Measurements from ENCODE around the gene RLN3.
A peak's percentile ranks its signal among the peaks of the same experiment; 100 is the strongest.
"Not testable (repeated sequence)": the region's sequence is repeated elsewhere in the genome, so short reads cannot be mapped to it uniquely, and the experiment has no call there.

The RLN3 gene

DNA sequence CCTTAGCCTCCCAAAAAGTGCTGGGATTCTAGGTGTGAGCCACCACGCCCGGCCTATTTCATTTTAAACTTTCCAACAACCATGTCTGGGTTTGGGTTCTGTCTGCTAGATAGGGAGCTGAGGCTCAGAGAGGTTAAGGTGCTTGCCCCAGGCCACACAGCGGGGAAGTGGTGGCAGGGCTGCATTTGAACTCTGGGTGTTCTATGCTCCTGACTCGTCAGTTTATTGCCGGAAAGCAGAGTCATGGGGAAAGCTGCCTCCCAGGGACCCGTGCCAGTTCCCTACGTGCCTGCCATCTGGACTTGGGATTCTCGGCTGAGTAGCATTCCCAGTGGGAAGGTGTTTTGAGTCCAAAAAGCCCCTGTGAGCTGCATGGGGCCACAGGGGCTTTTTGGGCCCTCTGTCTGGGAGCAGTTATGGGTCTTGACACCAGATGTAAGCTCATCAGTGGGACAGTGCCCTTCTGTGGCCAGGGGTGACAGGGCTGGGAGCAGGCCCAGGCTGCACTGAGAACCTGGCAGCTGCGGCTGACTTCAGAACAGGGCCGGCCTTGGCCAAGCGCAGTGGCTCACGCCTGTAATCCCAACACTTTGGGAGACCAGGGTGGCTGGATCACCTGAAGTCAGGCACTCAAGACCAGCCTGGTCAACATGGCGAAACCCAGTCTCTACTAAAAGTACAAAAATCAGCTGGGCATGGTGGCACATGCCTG, 32.8 kb upstream of the RLN3 start:
- DNase-seq (ENCODE audit: low spot score) = peak; percentile 53

- DNase-seq (ENCODE audit: low spot score) = peak; percentile 1
These were observed 31.8 kb upstream of the RLN3 start for GRCh38 chr19:13995878-13996765.

DNA sequence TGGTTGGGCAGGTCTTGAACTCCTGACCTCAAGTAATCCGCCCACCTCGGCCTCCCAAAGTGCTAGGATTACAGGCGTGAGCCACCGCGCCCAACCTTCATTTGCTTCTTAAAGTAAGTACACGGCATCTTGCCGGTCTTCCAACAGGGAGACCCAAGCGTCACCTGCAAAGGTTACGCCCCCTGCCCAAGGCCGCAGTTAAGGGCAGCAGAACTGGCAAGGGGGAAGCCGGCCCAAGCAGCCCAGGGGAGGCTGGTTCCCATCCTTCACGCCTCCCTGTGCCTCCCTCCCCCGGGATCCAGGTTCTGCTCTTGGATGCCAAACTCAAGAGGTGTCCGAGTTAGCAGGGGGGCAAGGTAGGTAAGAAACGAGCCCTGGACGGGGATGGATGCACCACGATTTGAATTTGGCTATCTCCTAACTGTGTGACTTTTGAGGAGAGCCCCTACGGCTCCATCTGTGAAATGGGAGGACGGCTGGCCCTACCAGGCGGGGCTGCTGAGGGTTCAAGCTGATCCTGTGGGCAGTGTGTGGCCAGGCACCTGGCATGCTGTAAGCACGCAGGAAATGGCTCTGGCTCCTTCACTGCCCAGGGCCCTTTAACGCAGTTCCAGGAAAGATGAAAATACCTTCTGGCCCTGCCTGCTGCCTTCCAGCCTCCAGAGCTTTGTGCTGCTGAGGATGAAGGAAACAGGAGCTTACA, 30.9 kb upstream of the RLN3 start:
- no peak for DNase-seq (ENCODE audit: low spot score)

DNA sequence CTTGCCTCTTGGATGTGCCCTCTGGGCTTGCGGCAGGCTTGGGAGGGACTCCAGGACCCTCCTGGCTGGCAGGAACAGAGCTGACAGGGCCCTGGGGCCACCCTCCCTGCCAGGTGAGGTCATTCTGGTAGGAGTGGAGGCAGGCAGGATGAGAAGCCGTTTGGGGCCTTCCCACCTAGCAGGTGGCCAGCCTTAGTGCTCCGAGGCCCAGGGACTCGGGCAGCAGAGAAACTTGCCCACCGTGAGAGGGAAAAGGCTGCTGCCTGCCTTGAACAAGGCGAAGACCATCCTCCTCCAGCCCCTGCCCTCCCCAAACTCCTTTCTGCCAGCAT, 30.4 kb upstream of the RLN3 start:
- no peak for DNase-seq (ENCODE audit: low spot score)

- no peak for DNase-seq (ENCODE audit: low spot score)
These were observed 29.5 kb upstream of the RLN3 start for GRCh38 chr19:13998426-13998825.

GRCh38 chr19:13999085-13999484, 28.9 kb upstream of the RLN3 start:
- no peak for DNase-seq (ENCODE audit: low spot score)

DNA sequence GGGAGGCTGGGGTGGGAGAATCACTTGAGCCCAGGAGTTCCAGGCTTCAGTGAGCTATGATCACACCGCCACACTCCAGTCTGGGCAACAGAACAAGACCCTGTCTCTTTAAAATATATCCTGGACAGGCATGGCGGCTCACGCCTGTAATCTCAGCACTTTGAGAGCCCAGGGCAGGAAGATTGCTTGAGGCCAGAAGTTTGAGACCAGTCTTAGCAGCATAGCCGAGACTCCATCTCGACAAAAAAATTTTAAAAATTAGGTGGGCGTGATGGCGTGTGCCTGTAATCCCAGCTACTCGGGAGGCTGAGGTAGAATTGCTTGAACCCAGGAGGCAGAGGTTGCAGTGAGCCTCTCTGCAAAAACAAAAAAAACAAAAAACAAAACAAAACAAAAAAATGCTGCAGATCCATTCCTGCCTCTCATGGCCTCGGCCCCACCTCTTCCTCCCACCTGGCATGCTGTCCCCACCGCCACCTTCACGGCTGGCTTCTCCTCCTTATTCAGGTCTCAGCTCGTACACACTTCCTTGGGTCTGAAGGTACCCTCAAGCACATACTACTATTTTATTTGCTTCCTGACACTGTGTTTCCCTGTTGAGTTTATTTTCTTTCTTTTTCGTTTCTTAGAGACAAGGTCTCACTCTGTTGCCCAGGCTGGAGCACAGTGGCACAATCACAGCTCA, 27.1 kb upstream of the RLN3 start:
- no peak for DNase-seq (ENCODE audit: low spot score)

DNA sequence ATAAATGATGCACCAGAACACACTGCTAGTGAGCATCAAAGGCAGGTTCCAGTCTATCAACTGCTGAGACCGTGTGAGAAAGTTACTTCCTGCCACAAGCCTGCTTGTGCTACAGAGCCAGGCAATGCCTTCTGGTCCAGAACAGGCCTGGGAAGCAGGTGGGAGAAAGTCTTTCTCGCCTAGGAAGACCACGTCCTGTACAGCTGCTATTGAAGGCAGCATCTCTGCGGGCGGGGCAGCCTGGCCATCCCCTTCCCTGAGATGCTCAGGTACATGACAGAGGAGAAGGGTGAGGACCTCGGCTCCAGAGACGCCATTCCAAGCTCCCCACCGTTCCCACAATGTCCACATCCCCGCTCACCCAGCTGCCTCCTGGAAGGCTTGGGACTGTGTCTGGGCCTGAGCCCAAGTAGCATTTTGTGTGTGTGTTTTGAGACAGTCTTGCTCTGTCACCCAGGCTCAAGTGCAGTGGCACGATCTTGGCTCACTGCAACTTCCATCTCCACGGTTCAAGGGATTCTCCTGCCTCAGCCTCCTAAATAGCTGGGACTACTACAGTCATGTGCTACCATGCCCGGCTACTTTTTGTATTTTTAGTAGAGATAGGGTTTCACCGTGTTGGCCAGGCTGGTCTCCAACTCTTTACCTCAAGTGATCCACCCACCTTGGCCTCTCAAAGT, 25.2 kb upstream of the RLN3 start:
- DNase-seq (ENCODE audit: low spot score) = no peak

DNA sequence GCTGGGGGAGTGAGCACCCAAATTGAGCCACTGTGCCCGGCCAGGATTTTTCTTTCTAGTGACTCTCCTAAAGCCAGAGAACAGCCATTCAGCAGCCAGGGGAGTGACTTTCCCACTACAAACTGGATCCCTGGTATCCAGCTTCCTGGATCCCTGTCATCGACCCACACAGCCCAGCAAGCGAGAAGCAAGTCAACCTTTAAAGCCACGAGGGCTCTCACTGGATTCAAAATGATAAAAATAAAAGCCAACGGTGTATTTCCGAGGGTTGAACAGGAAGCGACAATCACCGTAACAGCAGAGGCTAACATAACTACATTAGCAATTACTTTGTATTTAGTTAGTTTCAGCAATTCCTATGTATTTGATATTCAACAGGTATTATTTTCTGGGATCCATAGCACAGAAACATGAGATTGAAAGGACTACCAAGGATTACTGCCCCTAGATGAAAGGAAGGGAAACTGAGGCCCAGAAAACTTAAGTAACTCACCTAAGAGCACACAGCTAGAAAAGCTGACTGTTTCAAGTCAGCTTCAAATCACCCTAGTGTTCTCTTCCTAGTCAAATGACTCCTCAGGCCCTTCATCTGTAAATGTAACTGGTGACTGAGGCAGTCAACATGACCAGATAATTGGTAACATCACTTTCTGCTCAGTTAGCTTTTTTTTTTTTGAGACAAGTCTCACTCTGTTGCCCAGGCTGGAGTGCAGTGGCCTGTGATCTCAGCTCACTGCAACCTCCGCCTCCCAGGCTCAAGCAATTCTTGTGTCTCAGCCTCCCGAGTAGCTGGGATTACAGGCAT, 24.5 kb upstream of the RLN3 start:
- no peak for DNase-seq (ENCODE audit: low spot score)

DNA sequence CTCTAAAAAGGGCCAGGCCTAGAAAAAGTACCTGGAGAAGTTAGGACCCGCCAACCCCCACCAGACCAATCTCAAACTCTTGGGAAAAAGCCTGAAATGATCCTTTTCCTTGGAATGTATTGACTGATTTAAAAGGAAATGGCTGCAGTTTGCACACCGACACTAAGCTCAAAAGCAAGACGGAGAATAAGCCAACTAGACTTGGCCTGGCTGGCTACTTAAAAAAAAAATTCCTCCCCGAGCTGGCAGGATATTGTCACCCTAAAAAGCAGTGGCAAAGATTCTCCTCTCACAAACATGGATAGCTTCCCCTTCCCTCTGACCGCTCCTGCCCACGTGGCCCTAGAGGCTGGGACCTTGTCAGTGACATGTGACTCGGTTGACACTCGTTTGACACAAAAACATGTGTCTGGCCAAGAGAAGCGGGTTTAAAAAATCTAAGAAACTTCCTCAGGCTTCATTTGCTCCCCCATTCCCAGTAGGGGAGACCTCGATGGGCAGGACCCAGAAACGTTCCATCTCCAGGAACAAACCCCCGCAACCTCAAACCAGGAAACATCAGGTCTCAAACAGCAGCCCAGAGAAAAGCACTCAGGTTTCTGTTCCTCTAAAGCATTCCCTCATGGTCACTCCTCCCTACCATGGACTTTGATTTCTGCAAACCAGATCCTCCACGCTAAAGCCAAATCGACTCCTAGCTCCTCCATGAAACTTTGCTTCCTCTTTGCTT, 23.2 kb upstream of the RLN3 start:
- DNase-seq (ENCODE audit: low spot score) = peak; percentile 83

DNA sequence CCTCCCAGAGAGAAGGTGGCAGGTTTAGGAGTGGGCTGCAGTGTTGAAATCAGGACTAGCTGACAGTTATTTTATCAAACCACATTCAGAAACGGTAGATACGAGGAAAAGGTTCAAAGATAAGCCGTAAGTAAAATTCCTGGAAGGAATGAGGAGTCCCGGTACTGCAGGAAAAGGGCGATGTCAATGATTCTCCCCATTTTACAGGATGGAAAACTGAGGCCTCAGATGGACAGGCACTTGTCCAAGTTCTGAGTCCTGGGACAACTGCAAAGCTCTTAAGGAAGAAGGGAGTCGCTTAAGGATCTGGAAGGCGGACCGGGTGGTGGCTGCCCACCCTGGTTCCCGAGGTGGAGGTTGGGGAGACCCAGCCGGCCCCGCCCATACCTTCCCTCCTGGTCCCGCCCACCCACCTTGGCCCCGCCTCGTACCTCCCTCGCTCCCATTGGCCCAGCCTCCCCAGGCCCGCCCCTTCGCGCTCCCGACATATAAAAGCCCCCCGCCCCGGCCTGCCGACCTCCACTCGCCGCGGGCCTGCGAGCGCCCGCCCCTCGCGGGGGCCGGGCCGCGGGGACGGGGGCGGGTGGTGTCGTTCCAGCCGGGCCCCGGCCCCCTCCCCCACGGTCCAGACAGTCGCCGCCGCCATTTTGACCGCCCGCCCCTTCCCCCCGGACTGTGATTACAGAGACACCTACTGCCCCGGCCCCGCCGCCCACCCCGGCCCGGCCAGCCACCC, 22.4 kb upstream of the RLN3 start:
- peak; percentile 85 for DNase-seq (ENCODE audit: low spot score)

GRCh38 chr19:14006085-14006765, 21.7 kb upstream of the RLN3 start, which contains the start of gene RFX1:
Gene RFX1, minus strand, starts transcription at chr19:14006320. Its CDS starts 12,477 bp downstream, at chr19:13993843.
- DNase-seq (ENCODE audit: low spot score) = peak; percentile 99

DNA sequence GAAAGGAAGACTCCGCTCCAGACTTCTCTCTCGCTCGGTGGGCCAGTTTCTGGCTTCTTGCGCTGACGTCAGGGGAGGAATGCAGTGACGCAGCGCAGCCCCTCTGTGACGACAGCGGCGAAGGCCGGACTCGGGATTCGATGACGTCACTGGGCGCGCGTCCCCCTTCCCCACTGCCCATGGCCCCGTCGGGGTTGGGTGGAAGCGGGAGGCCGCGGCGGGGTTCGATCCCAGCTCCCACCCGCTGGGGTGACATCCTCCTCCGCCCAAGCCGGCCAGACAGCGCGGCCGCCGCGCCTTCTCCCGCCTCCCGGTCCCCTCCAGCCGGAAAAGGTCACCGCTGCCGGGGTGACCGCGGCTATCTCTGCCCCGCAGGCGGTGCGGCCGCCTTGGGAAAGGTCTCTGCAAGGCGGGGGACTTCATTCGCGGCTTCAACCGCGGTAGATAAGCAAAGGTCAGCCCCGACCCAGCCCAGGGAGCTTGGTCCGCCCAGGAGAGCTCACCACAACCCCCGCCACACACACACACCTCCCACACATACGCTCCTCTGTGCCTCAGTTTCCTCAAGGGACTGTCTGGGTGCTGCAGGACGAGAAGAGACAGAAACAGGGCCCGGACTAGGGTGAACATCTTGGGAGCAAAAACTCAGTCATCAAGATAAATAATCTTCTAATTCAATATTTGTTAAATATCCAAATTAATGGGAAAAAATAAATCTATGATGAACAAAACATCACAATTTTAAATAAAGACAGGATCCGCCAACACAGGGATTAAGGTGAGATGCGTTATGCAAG, 21.0 kb upstream of the RLN3 start:
- no peak for DNase-seq (ENCODE audit: low spot score)

GRCh38 chr19:14012378-14012915, 15.5 kb upstream of the RLN3 start:
- no peak for DNase-seq (ENCODE audit: low spot score)

GRCh38 chr19:14015524-14016035, 12.4 kb upstream of the RLN3 start:
- DNase-seq (ENCODE audit: low spot score) = no peak

GRCh38 chr19:14019100-14019499, 8.8 kb upstream of the RLN3 start:
- no peak for DNase-seq (ENCODE audit: low spot score)

DNA sequence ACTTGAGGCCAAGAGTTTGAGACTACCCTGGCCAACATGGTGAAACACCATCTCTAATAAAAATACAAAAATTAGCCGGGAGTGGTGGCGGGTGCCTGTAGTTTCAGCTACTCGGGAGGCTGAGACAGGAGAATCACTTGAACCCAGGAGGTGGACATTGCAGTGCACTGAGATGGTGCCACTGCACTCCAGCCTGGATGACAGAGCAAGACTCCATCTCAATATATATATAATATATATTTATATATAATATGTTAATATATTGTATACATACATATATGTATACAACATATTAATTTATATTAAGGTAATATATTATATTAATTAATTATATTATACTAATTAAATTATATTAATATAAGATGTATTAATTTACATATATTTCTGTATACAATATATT, 8.2 kb upstream of the RLN3 start:
- not testable (repeated sequence) for DNase-seq (ENCODE audit: low spot score)
